Measurements from ENCODE around the gene PARD3.

PARD3 gene

GRCh38 chr10:34303022-34303421, 512.1 kb downstream of the PARD3 start:
- Histone ChIP-seq H3K36me3 (ENCODE audit: control insufficient read depth in 4 of 4, insufficient read depth in 4 of 4, low read length in 3 of 4) (no peaks in the 10 kb centered on the region), H3K27me3 (replicated peaks in 2 of 5; ENCODE audit: control insufficient read depth in 4 of 5, insufficient read depth in 5 of 5, low read length in 4 of 5) (no peaks in the 10 kb centered on the region), H3K4me3 (ENCODE audit: control insufficient read depth in 1 of 7, extremely low read depth in 1 of 7, insufficient read depth in 4 of 7, low read depth in 2 of 7, low read length in 6 of 7) (no peak overlapping the region), H3K4me1 (ENCODE audit: control extremely low read depth in 1 of 4, control insufficient read depth in 4 of 4, insufficient read depth in 4 of 4, low read length in 3 of 4) (no peaks in the 10 kb centered on the region), H3K27ac (ENCODE audit: insufficient read depth in 1 of 2, low read depth in 1 of 2, low read length in 2 of 2, poor library complexity in 1 of 2, severe bottlenecking in 2 of 2) (no peak overlapping the region), H3K9me3 (ENCODE audit: control extremely low read depth in 1 of 5, control insufficient read depth in 4 of 5, insufficient read depth in 2 of 5, low read depth in 1 of 5, low read length in 4 of 5) (no peaks in the 10 kb centered on the region)
- ChIA-PET CTCF (no interaction called here), POLR2A (no interaction called here)
- DNase-seq = no peak
- WGBS (ENCODE audit: insufficient coverage) = 100% methylated on average over 2 of the region's 2 CpGs

- Histone ChIP-seq H3K36me3 (ENCODE audit: control insufficient read depth in 4 of 4, insufficient read depth in 4 of 4, low read length in 3 of 4) (no peaks in the 10 kb centered on the region), H3K4me3 (ENCODE audit: control insufficient read depth in 1 of 7, extremely low read depth in 1 of 7, insufficient read depth in 4 of 7, low read depth in 2 of 7, low read length in 6 of 7) (no peak overlapping the region), H3K4me1 (ENCODE audit: control extremely low read depth in 1 of 4, control insufficient read depth in 4 of 4, insufficient read depth in 4 of 4, low read length in 3 of 4) (peaks cover 0 to 12% (median 9%) of the 10 kb centered on the region in 4 experiments), H3K27me3 (replicated peaks in 2 of 5; ENCODE audit: control insufficient read depth in 4 of 5, insufficient read depth in 5 of 5, low read length in 4 of 5) (peaks cover 0 to 3% (median 0%) of the 10 kb centered on the region in 5 experiments), H3K27ac (ENCODE audit: insufficient read depth in 1 of 2, low read depth in 1 of 2, low read length in 2 of 2, poor library complexity in 1 of 2, severe bottlenecking in 2 of 2) (no peak overlapping the region), H3K9me3 (ENCODE audit: control extremely low read depth in 1 of 5, control insufficient read depth in 4 of 5, insufficient read depth in 2 of 5, low read depth in 1 of 5, low read length in 4 of 5) (no peaks in the 10 kb centered on the region)
- ChIA-PET POLR2A (no interaction called here), CTCF (no interaction called here)
- DNase-seq = no peak
- WGBS (ENCODE audit: insufficient coverage) = 100% methylated on average over 1 of the region's 3 CpGs
Observed at GRCh38 chr10:34299105-34299611, 515.9 kb downstream of the PARD3 start.

GRCh38 chr10:34298346-34298818, 516.7 kb downstream of the PARD3 start:
- no peak overlapping the region for H3K27ac ChIP-seq (ENCODE audit: insufficient read depth in 1 of 2, low read depth in 1 of 2, low read length in 2 of 2, poor library complexity in 1 of 2, severe bottlenecking in 2 of 2)
- H3K9me3 ChIP-seq (ENCODE audit: control extremely low read depth in 1 of 5, control insufficient read depth in 4 of 5, insufficient read depth in 2 of 5, low read depth in 1 of 5, low read length in 4 of 5) = no peaks in the 10 kb centered on the region
- peaks cover 0 to 3% (median 0%) of the 10 kb centered on the region in 5 experiments for H3K27me3 ChIP-seq (replicated peaks in 2 of 5; ENCODE audit: control insufficient read depth in 4 of 5, insufficient read depth in 5 of 5, low read length in 4 of 5)
- ChIA-PET POLR2A (no interaction called here), CTCF (no interaction called here)
- H3K36me3 ChIP-seq (ENCODE audit: control insufficient read depth in 4 of 4, insufficient read depth in 4 of 4, low read length in 3 of 4) = no peaks in the 10 kb centered on the region
- no peak overlapping the region for H3K4me3 ChIP-seq (ENCODE audit: control insufficient read depth in 1 of 7, extremely low read depth in 1 of 7, insufficient read depth in 4 of 7, low read depth in 2 of 7, low read length in 6 of 7)
- WGBS (ENCODE audit: insufficient coverage) = 94% methylated on average over 8 of the region's 16 CpGs
- no peak for DNase-seq
- H3K4me1 ChIP-seq (ENCODE audit: control extremely low read depth in 1 of 4, control insufficient read depth in 4 of 4, insufficient read depth in 4 of 4, low read length in 3 of 4) = peaks cover 0 to 12% (median 9%) of the 10 kb centered on the region in 4 experiments

- Histone ChIP-seq H3K9me3 (ENCODE audit: control extremely low read depth in 1 of 5, control insufficient read depth in 4 of 5, insufficient read depth in 2 of 5, low read depth in 1 of 5, low read length in 4 of 5) (no peaks in the 10 kb centered on the region), H3K4me1 (ENCODE audit: control extremely low read depth in 1 of 4, control insufficient read depth in 4 of 4, insufficient read depth in 4 of 4, low read length in 3 of 4) (peaks cover 0 to 12% (median 9%) of the 10 kb centered on the region in 4 experiments), H3K27me3 (replicated peaks in 2 of 5; ENCODE audit: control insufficient read depth in 4 of 5, insufficient read depth in 5 of 5, low read length in 4 of 5) (peaks cover 0 to 3% (median 0%) of the 10 kb centered on the region in 5 experiments), H3K36me3 (ENCODE audit: control insufficient read depth in 4 of 4, insufficient read depth in 4 of 4, low read length in 3 of 4) (no peaks in the 10 kb centered on the region), H3K27ac (ENCODE audit: insufficient read depth in 1 of 2, low read depth in 1 of 2, low read length in 2 of 2, poor library complexity in 1 of 2, severe bottlenecking in 2 of 2) (no peak overlapping the region), H3K4me3 (ENCODE audit: control insufficient read depth in 1 of 7, extremely low read depth in 1 of 7, insufficient read depth in 4 of 7, low read depth in 2 of 7, low read length in 6 of 7) (no peak overlapping the region)
- CTCF ChIA-PET = interaction anchor here (1.1 kb wide), 1 partner anchor 60 kb away, joined by 3 read pairs; no protein-coding TSS in a partner anchor
- WGBS (ENCODE audit: insufficient coverage) = 100% methylated on average over 4 of the region's 6 CpGs
- DNase-seq = no peak
- POLR2A ChIA-PET = no interaction called here
Observed at GRCh38 chr10:34297541-34298345, 517.4 kb downstream of the PARD3 start.

GRCh38 chr10:34295142-34295548, 520.0 kb downstream of the PARD3 start:
- CTCF ChIA-PET = no interaction called here
- Histone ChIP-seq H3K27ac (ENCODE audit: insufficient read depth in 1 of 2, low read depth in 1 of 2, low read length in 2 of 2, poor library complexity in 1 of 2, severe bottlenecking in 2 of 2) (no peak overlapping the region), H3K4me3 (ENCODE audit: control insufficient read depth in 1 of 7, extremely low read depth in 1 of 7, insufficient read depth in 4 of 7, low read depth in 2 of 7, low read length in 6 of 7) (no peak overlapping the region), H3K9me3 (ENCODE audit: control extremely low read depth in 1 of 5, control insufficient read depth in 4 of 5, insufficient read depth in 2 of 5, low read depth in 1 of 5, low read length in 4 of 5) (no peaks in the 10 kb centered on the region), H3K36me3 (ENCODE audit: control insufficient read depth in 4 of 4, insufficient read depth in 4 of 4, low read length in 3 of 4) (no peaks in the 10 kb centered on the region), H3K27me3 (replicated peaks in 2 of 5; ENCODE audit: control insufficient read depth in 4 of 5, insufficient read depth in 5 of 5, low read length in 4 of 5) (peaks cover 0 to 5% (median 0%) of the 10 kb centered on the region in 5 experiments), H3K4me1 (ENCODE audit: control extremely low read depth in 1 of 4, control insufficient read depth in 4 of 4, insufficient read depth in 4 of 4, low read length in 3 of 4) (peaks cover 0 to 12% (median 9%) of the 10 kb centered on the region in 4 experiments)
- POLR2A ChIA-PET = no interaction called here
- WGBS (ENCODE audit: insufficient coverage) = 43% methylated on average over 5 of the region's 6 CpGs
- DNase-seq = peak in 2 of 3 donors; percentile 41 to 42

GRCh38 chr10:34294137-34294536, 521.0 kb downstream of the PARD3 start:
- POLR2A ChIA-PET = no interaction called here
- H3K27ac ChIP-seq (ENCODE audit: insufficient read depth in 1 of 2, low read depth in 1 of 2, low read length in 2 of 2, poor library complexity in 1 of 2, severe bottlenecking in 2 of 2) = no peak overlapping the region
- CTCF ChIA-PET = no interaction called here
- H3K4me3 ChIP-seq (ENCODE audit: control insufficient read depth in 1 of 7, extremely low read depth in 1 of 7, insufficient read depth in 4 of 7, low read depth in 2 of 7, low read length in 6 of 7) = no peak overlapping the region
- peaks cover 0 to 5% (median 0%) of the 10 kb centered on the region in 5 experiments for H3K27me3 ChIP-seq (replicated peaks in 2 of 5; ENCODE audit: control insufficient read depth in 4 of 5, insufficient read depth in 5 of 5, low read length in 4 of 5)
- H3K36me3 ChIP-seq (ENCODE audit: control insufficient read depth in 4 of 4, insufficient read depth in 4 of 4, low read length in 3 of 4) = no peaks in the 10 kb centered on the region
- DNase-seq = no peak
- 100% methylated on average over 1 of the region's 5 CpGs for WGBS (ENCODE audit: insufficient coverage)
- peaks cover 0 to 12% (median 9%) of the 10 kb centered on the region in 4 experiments for H3K4me1 ChIP-seq (ENCODE audit: control extremely low read depth in 1 of 4, control insufficient read depth in 4 of 4, insufficient read depth in 4 of 4, low read length in 3 of 4)
- no peaks in the 10 kb centered on the region for H3K9me3 ChIP-seq (ENCODE audit: control extremely low read depth in 1 of 5, control insufficient read depth in 4 of 5, insufficient read depth in 2 of 5, low read depth in 1 of 5, low read length in 4 of 5)

- DNase-seq = no peak
- no CpG with 5 or more reads among the region's 2 CpGs for WGBS (ENCODE audit: insufficient coverage)
- H3K4me3 ChIP-seq (ENCODE audit: control insufficient read depth in 1 of 7, extremely low read depth in 1 of 7, insufficient read depth in 4 of 7, low read depth in 2 of 7, low read length in 6 of 7) = no peak overlapping the region
- ChIA-PET CTCF (no interaction called here), POLR2A (no interaction called here)
- H3K4me1 ChIP-seq (ENCODE audit: control extremely low read depth in 1 of 4, control insufficient read depth in 4 of 4, insufficient read depth in 4 of 4, low read length in 3 of 4) = peaks cover 0 to 12% (median 9%) of the 10 kb centered on the region in 4 experiments
- no peaks in the 10 kb centered on the region for H3K36me3 ChIP-seq (ENCODE audit: control insufficient read depth in 4 of 4, insufficient read depth in 4 of 4, low read length in 3 of 4)
- no peaks in the 10 kb centered on the region for H3K9me3 ChIP-seq (ENCODE audit: control extremely low read depth in 1 of 5, control insufficient read depth in 4 of 5, insufficient read depth in 2 of 5, low read depth in 1 of 5, low read length in 4 of 5)
- H3K27me3 ChIP-seq (replicated peaks in 2 of 5; ENCODE audit: control insufficient read depth in 4 of 5, insufficient read depth in 5 of 5, low read length in 4 of 5) = peaks cover 0 to 5% (median 0%) of the 10 kb centered on the region in 5 experiments
- H3K27ac ChIP-seq (ENCODE audit: insufficient read depth in 1 of 2, low read depth in 1 of 2, low read length in 2 of 2, poor library complexity in 1 of 2, severe bottlenecking in 2 of 2) = no peak overlapping the region
Observed at GRCh38 chr10:34292675-34293074, 522.4 kb downstream of the PARD3 start.
